Stimulated activated CD4-positive, alpha-beta T cell treated with anti-CD3 and anti-CD28 coated beads, Interleukin-1b, Interleukin-23, amount 100 ng/mL, for 24 hours (primary cell): ENCODE results near the gene CDCA8.
A peak's percentile ranks its signal among the peaks of the same experiment; 100 is the strongest.
"Not testable (repeated sequence)": the region's sequence is repeated elsewhere in the genome, so short reads cannot be mapped to it uniquely, and the experiment has no call there.

Experiments
- DNase-seq, 4 experiments: peaks; one replicate each; pipeline ENCODE4 v3.0.0-alpha.2; 2020; ENCODE audit warnings: low read depth in 4 of 4, low spot score in 1 of 4

The CDCA8 gene

GRCh38 chr1:37732111-37732780, 39.9 kb downstream of the CDCA8 start:
- no peak for DNase-seq

GRCh38 chr1:37734629-37735591, 42.6 kb downstream of the CDCA8 start:
- no peak for DNase-seq

- DNase-seq = not testable (repeated sequence)
These were observed 45.7 kb downstream of the CDCA8 start for GRCh38 chr1:37737975-37738374.

GRCh38 chr1:37738619-37739018, 46.3 kb downstream of the CDCA8 start:
- DNase-seq = not testable (repeated sequence)

- DNase-seq = no peak
These were observed 46.9 kb downstream of the CDCA8 start for GRCh38 chr1:37739222-37739621.

GRCh38 chr1:37741130-37741529, 48.8 kb downstream of the CDCA8 start:
- DNase-seq = no peak

- DNase-seq = no peak
These were observed 49.3 kb downstream of the CDCA8 start for GRCh38 chr1:37741662-37742061.

- no peak for DNase-seq
These were observed 54.5 kb downstream of the CDCA8 start for GRCh38 chr1:37746806-37747205.

- no peak for DNase-seq
These were observed 56.2 kb downstream of the CDCA8 start for GRCh38 chr1:37748565-37748964.

- no peak for DNase-seq
These were observed 59.9 kb downstream of the CDCA8 start for GRCh38 chr1:37752213-37752582.

- DNase-seq = peak in 1 of 4 experiments; percentile 20
These were observed 60.5 kb downstream of the CDCA8 start for GRCh38 chr1:37752583-37753471.

GRCh38 chr1:37753473-37754321, 61.4 kb downstream of the CDCA8 start:
- no peak for DNase-seq

GRCh38 chr1:37755290-37755689, 63.0 kb downstream of the CDCA8 start:
- DNase-seq = peak in 1 of 4 experiments; percentile 32

GRCh38 chr1:37755951-37756560, 63.7 kb downstream of the CDCA8 start:
- DNase-seq = no peak
